Keratinocyte (primary cell): ENCODE results near the gene ACKR3. TPM values are rescaled to one million over a fixed set of nuclear protein-coding genes. Genes with fewer than 3 reads are reported as not detected.

ENCODE experiments used
- DNase-seq: peaks from one replicate; pipeline ENCODE4 v3.0.0-alpha.2; 2011; ENCODE audit warnings: low read depth, missing footprints, low spot score
- FAIRE-seq: peaks from 2 replicates; lab custom pipeline; 2011; peaks lifted over from hg19 to GRCh38; lab: Jason Lieb, UNC
- H2AFZ ChIP-seq: 2 replicates; pipeline ENCODE4 v1.6.0; 2012; ENCODE audit warnings: low read length, control low read depth, inconsistent platforms; ENCODE audit not compliant: control insufficient read depth
- H3K27ac ChIP-seq: 2 replicates; pipeline ENCODE4 v1.5.1; 2011; ENCODE audit warnings: low read length; ENCODE audit not compliant: control insufficient read depth, insufficient read depth
- H3K27me3 ChIP-seq: 3 replicates; pipeline ENCODE4 v1.6.0; 2011; ENCODE audit warnings: low read length; ENCODE audit not compliant: control insufficient read depth, insufficient read depth; ENCODE audit errors: extremely low read depth
- H3K36me3 ChIP-seq, 2 experiments: 2 replicates in 1 of 2; 3 replicates in 1 of 2; pipeline ENCODE4 v1.5.1; 2011; ENCODE audit warnings: low read length in 2 of 2, mild to moderate bottlenecking in 1 of 2; ENCODE audit not compliant: control insufficient read depth in 2 of 2, insufficient read depth in 2 of 2; ENCODE audit errors: extremely low read depth in 1 of 2
- H3K4me1 ChIP-seq: 3 replicates; pipeline ENCODE4 v1.5.1; 2011; ENCODE audit warnings: low read length; ENCODE audit not compliant: control insufficient read depth, insufficient read depth; ENCODE audit errors: extremely low read depth
- H3K4me2 ChIP-seq: 3 replicates; pipeline ENCODE4 v1.6.0; 2011; ENCODE audit warnings: low read depth, low read length; ENCODE audit not compliant: control insufficient read depth, insufficient read depth; ENCODE audit errors: extremely low read depth
- H3K4me3 ChIP-seq, 3 experiments: fragments of 200-600 bp in 1 of 3; sonication (generic) in 1 of 3; 2 replicates in 2 of 3; 3 replicates in 1 of 3; pipeline ENCODE4 v1.5.1; 2011 to 2016; ENCODE audit warnings: low read length in 3 of 3, mild to moderate bottlenecking in 3 of 3, control low read depth in 2 of 3, inconsistent platforms in 1 of 3, low read depth in 1 of 3, mixed read lengths in 1 of 3, mixed run types in 1 of 3, moderate library complexity in 1 of 3; ENCODE audit not compliant: control insufficient read depth in 2 of 3, insufficient read depth in 2 of 3; ENCODE audit errors: extremely low read depth in 1 of 3
- H3K79me2 ChIP-seq: 2 replicates; pipeline ENCODE4 v1.6.0; 2012; ENCODE audit warnings: low read length; ENCODE audit not compliant: control insufficient read depth, insufficient read depth
- H3K9ac ChIP-seq: 3 replicates; pipeline ENCODE4 v1.6.0; 2011; ENCODE audit warnings: low read length; ENCODE audit not compliant: control insufficient read depth, insufficient read depth; ENCODE audit errors: extremely low read depth
- H3K9me1 ChIP-seq: 3 replicates; pipeline ENCODE4 v1.6.0; 2011; ENCODE audit warnings: low read length; ENCODE audit not compliant: control insufficient read depth, insufficient read depth; ENCODE audit errors: extremely low read depth
- H3K9me3 ChIP-seq: 2 replicates; pipeline ENCODE4 v1.5.1; 2012; ENCODE audit warnings: low read depth, low read length; ENCODE audit not compliant: control insufficient read depth
- H4K20me1 ChIP-seq: 3 replicates; pipeline ENCODE4 v1.6.0; 2011; ENCODE audit warnings: low read length; ENCODE audit not compliant: control insufficient read depth, insufficient read depth; ENCODE audit errors: extremely low read depth
- EZH2 ChIP-seq: IDR thresholded peaks from one replicate; pipeline ENCODE4 v1.6.1; 2012; ENCODE audit warnings: inconsistent platforms, mild to moderate bottlenecking, low read length, moderate library complexity
- dilution Hi-C: fragments of 300-500 bp; cut with MboI; formaldehyde crosslinking; loops from one replicate; pipeline ENCODE4 v1.7.0; 2020; ENCODE audit warnings: low sequenced_read_pairs; ENCODE audit not compliant: extremely low pct_ligation_motif_present
- polyA plus RNA-seq, 5 experiments: library from polyadenylated mRNA; depleted of rRNA in 3 of 5; stranded (reverse) in 3 of 5; stranded (forward) in 1 of 5; unstranded in 1 of 5; fragments of >200 nt; gene quantifications; 1 replicate in 1 of 5; 2 replicates in 3 of 5; 3 replicates in 1 of 5; pipeline versions ENCODE4 v1.2.1 to v1.2.3, GENCODE V29; 2011 to 2012; ENCODE audit warnings: missing spikeins in 2 of 5, low read depth in 1 of 5, low replicate concordance in 1 of 5
- TF ChIP-seq, protein P1 (sequence below), 3 experiments: IDR thresholded peaks in 1 of 3; conservative IDR thresholded peaks in 1 of 3; optimal IDR thresholded peaks in 1 of 3; 2 replicates in 2 of 3; 3 replicates in 1 of 3; pipeline versions ENCODE3 to v1.5.1; 2011; ENCODE audit warnings: low read length in 3 of 3, mild to moderate bottlenecking in 3 of 3, moderate library complexity in 2 of 3, control low read depth in 1 of 3, inconsistent platforms in 1 of 3; ENCODE audit not compliant: insufficient read depth in 2 of 3; ENCODE audit errors: extremely low read depth in 1 of 3

ACKR3 gene
- polyA plus RNA-seq, 1 donor (not counting 4 experiments of a cell fraction or from before 2014, with no cell fraction given) = 29.4 TPM

DNA sequence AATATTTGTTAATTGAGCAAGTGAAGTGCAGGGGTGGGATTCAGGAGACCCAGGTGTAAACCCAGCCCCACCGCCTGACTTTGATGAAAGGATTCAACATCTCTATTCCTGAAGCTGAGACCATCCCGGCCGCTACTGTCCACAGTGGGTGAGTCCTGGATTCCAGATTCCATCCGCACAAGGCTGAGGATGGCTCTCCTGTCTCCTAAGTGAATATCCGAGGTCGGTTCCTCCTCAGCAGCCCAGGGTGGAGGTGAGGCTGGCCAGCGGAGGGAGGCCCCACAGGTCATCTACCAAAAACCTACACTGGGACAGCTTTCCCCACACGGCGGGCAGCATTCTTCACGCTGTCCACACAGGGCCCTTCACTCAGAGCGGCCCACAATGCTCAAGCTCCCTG lies 57.6 kb downstream of the ACKR3 start:
- dilution Hi-C loops = no loop called here
- H3K9me1 ChIP-seq = no peaks in the 10 kb centered on the region
- H3K27ac ChIP-seq = no peak overlapping the region
- H2AFZ ChIP-seq = no peak overlapping the region
- no peak for TF ChIP-seq EZH2
- TF ChIP-seq, protein P1, sequence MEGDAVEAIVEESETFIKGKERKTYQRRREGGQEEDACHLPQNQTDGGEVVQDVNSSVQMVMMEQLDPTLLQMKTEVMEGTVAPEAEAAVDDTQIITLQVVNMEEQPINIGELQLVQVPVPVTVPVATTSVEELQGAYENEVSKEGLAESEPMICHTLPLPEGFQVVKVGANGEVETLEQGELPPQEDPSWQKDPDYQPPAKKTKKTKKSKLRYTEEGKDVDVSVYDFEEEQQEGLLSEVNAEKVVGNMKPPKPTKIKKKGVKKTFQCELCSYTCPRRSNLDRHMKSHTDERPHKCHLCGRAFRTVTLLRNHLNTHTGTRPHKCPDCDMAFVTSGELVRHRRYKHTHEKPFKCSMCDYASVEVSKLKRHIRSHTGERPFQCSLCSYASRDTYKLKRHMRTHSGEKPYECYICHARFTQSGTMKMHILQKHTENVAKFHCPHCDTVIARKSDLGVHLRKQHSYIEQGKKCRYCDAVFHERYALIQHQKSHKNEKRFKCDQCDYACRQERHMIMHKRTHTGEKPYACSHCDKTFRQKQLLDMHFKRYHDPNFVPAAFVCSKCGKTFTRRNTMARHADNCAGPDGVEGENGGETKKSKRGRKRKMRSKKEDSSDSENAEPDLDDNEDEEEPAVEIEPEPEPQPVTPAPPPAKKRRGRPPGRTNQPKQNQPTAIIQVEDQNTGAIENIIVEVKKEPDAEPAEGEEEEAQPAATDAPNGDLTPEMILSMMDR (optimal IDR thresholded peaks at IDR 0.05 in 1 of 3, IDR thresholded peaks at IDR 0.05 in 1 of 3, conservative IDR thresholded peaks at IDR 0.05 in 1 of 3; ENCODE audit: extremely low read depth in 1 of 3, insufficient read depth in 2 of 3, low read length in 3 of 3) = no peak
- no peaks in the 10 kb centered on the region for H4K20me1 ChIP-seq
- H3K4me2 ChIP-seq = no peak overlapping the region
- H3K36me3 ChIP-seq = no peaks in the 10 kb centered on the region
- H3K9ac ChIP-seq = no peak overlapping the region
- H3K27me3 ChIP-seq = peaks cover 10% of the 10 kb centered on the region
- FAIRE-seq (no peak), DNase-seq (no peak)
- no peaks in the 10 kb centered on the region for H3K9me3 ChIP-seq
- no peaks in the 10 kb centered on the region for H3K79me2 ChIP-seq
- H3K4me3 ChIP-seq = no peak overlapping the region
- H3K4me1 ChIP-seq = no peaks in the 10 kb centered on the region

DNA sequence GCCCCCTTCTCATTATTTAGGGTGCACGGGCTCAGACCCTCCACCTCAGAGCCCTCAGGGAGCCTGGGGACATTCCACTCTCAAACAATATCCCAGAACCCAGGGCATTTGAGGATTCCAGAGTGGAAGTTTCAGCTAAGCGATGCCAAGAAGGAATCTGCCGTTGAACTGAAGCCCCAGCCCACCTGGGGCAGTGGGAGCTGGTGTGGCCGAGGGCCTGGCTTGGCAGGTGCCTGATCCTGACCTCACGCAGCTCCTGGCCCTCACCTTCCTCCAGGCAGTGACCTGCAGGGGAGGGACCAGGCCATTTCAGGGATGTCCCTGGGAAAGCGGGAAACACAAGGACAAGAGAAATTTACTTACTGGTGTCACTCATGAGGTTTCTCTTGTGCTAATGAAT lies 58.2 kb downstream of the ACKR3 start:
- no peak overlapping the region for H3K9ac ChIP-seq
- no peaks in the 10 kb centered on the region for H3K4me1 ChIP-seq
- H3K27ac ChIP-seq = no peak overlapping the region
- no peak overlapping the region for H3K4me3 ChIP-seq
- H3K4me2 ChIP-seq = no peak overlapping the region
- TF ChIP-seq EZH2 = no peak
- TF ChIP-seq, protein P1 (optimal IDR thresholded peaks at IDR 0.05 in 1 of 3, IDR thresholded peaks at IDR 0.05 in 1 of 3, conservative IDR thresholded peaks at IDR 0.05 in 1 of 3; ENCODE audit: extremely low read depth in 1 of 3, insufficient read depth in 2 of 3, low read length in 3 of 3) = no peak
- H3K79me2 ChIP-seq = no peaks in the 10 kb centered on the region
- no peak overlapping the region for H2AFZ ChIP-seq
- H3K36me3 ChIP-seq = no peaks in the 10 kb centered on the region
- H3K9me1 ChIP-seq = no peaks in the 10 kb centered on the region
- FAIRE-seq = no peak
- no peaks in the 10 kb centered on the region for H4K20me1 ChIP-seq
- dilution Hi-C loops = no loop called here
- peaks cover 10% of the 10 kb centered on the region for H3K27me3 ChIP-seq
- no peak for DNase-seq
- H3K9me3 ChIP-seq = no peaks in the 10 kb centered on the region
